ENCODE data around the gene KRT6C. TPM values are rescaled to one million over a fixed set of nuclear protein-coding genes. Genes with fewer than 3 reads are reported as not detected.
A peak's percentile ranks its signal among the peaks of the same experiment; 100 is the strongest.
"Not testable (repeated sequence)": the region's sequence is repeated elsewhere in the genome, so short reads cannot be mapped to it uniquely, and the experiment has no call there.

KRT6C gene
- total RNA-seq, 1 donor from 2014 or later: not detected

DNA sequence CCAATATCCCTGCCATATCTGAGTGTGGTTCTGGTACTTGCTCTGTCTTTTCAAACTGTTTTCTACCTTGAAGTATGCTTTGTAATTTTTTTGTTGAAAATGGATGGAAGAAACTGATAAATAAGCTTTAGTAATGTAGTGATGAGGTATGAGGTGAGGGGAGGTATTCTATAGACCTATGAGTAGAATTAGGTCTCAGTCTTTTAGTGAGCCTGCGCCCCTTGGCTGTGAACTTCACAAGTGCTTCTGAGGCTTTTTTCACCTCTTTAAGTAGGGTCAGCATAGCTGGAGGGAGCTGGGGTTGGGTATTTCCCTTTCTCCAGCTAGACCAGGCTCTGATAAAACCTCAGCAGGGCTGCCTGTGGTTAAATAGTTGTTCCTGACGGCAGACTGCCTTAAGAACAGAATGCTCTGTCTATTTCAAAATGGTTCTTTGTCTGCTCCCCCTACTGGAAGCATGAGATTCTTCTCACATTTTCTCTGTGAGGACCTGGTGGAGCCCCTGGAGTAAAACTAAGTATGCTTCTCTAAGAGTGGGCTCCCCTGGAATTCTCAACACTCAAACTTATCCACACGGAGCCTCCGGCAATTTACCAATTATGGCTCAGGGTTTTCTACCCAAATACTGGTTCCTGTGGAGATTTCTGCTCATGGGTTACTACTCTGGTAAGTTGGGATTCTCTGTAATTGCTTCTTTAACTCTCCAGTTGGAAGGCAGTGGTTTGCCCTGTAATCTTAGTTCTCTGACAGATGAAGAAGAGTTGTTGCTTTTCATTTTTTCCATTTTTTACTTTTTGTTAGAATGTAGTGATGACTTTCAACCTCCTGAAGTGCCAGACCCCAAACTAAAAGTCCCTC is 33.5 kb upstream of the KRT6C start:
- H3K4me3 ChIP-seq: no peak overlapping the region
- no peaks in the 10 kb centered on the region for H3K36me3 ChIP-seq
- DNase-seq (ENCODE audit: low spot score in 2 of 2): no peak
- H3K27me3 ChIP-seq: no peaks in the 10 kb centered on the region
- peak; percentile 7 to 40 (median 9) for TF ChIP-seq CTCF (IDR thresholded peaks at IDR 0.05)
- H3K4me1 ChIP-seq: no peaks in the 10 kb centered on the region
- peaks cover 0 to 6% of the 10 kb centered on the region in 2 donors for H3K9me3 ChIP-seq
- H3K27ac ChIP-seq: no peak overlapping the region
- intact Hi-C loops (cut with DNase I): no loop called here

GRCh38 chr12:52502877-52503276 is 29.3 kb upstream of the KRT6C start:
- TF ChIP-seq CTCF (IDR thresholded peaks at IDR 0.05): no peak
- intact Hi-C loops (cut with DNase I): no loop called here

GRCh38 chr12:52501490-52501889 is 27.9 kb upstream of the KRT6C start:
- TF ChIP-seq CTCF (IDR thresholded peaks at IDR 0.05): no peak
- H3K9me3 ChIP-seq: no peaks in the 10 kb centered on the region
- no peaks in the 10 kb centered on the region for H3K4me1 ChIP-seq
- no peaks in the 10 kb centered on the region for H3K36me3 ChIP-seq
- H3K4me3 ChIP-seq: no peak overlapping the region
- H3K27me3 ChIP-seq: no peaks in the 10 kb centered on the region
- DNase-seq (ENCODE audit: low spot score in 2 of 2): no peak
- no peak overlapping the region for H3K27ac ChIP-seq
- intact Hi-C loops (cut with DNase I): no loop called here

More at GRCh38 chr12:52502877-52503276, 29.3 kb upstream of the KRT6C start:
- H3K4me1 ChIP-seq: no peaks in the 10 kb centered on the region
- no peak for DNase-seq (ENCODE audit: low spot score in 2 of 2)
- H3K27ac ChIP-seq: no peak overlapping the region
- H3K9me3 ChIP-seq: no peaks in the 10 kb centered on the region
- no peak overlapping the region for H3K4me3 ChIP-seq
- H3K36me3 ChIP-seq: no peaks in the 10 kb centered on the region
- H3K27me3 ChIP-seq: no peaks in the 10 kb centered on the region

DNA sequence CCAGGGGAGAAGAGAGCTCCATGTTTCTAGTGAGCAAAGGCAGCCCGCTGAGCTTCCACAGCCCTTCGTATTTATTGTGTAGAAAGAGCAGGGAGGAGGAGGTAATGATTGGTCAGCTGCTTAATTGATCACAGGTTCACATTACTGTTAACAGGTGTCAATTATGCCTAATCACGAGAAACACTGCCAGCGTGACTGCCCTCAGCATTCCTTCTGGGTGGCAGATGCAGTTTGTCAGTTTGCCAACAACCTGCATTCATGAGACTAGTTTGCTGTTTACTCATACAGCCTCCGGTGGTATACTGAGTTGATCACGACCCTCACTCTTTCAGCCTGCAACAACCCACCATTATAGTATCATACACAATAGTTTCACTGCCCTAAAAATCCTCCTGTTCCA is 27.0 kb upstream of the KRT6C start:
- H3K36me3 ChIP-seq; H3K4me3 ChIP-seq; intact Hi-C loops (cut with DNase I); H3K9me3 ChIP-seq; DNase-seq (ENCODE audit: low spot score in 2 of 2); H3K27ac ChIP-seq; H3K4me1 ChIP-seq; H3K27me3 ChIP-seq: not testable (repeated sequence)

GRCh38 chr12:52499806-52500560 is 26.4 kb upstream of the KRT6C start:
- no peak for DNase-seq (ENCODE audit: low spot score in 2 of 2)
- no peaks in the 10 kb centered on the region for H3K9me3 ChIP-seq
- H3K27me3 ChIP-seq: no peaks in the 10 kb centered on the region
- no peak overlapping the region for H3K27ac ChIP-seq
- intact Hi-C loops (cut with DNase I): no loop called here
- no peaks in the 10 kb centered on the region for H3K4me1 ChIP-seq
- no peak for TF ChIP-seq CTCF (IDR thresholded peaks at IDR 0.05)
- H3K36me3 ChIP-seq: no peaks in the 10 kb centered on the region
- H3K4me3 ChIP-seq: no peak overlapping the region

DNA sequence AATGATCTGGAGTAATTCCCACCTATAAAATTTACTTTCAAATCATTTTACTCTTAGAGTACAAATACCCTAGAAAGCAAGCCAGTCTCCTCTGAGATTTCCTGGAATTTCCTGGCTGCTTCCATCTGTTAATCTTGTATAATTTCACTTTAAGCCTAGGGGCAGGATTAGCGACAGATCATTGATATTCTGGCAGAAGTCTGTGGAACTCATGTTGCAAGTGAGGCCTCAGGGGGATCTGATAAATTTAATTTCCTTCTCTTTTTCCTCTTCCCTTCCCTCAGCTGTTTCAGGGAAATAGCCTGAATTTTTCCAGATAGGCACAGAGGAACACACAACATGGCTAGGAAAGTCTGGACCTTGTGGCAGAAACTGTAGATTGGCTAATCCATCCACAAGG is 25.3 kb upstream of the KRT6C start:
- H3K27me3 ChIP-seq: peaks cover 4% of the 10 kb centered on the region
- H3K9me3 ChIP-seq: no peaks in the 10 kb centered on the region
- no peak overlapping the region for H3K27ac ChIP-seq
- H3K4me3 ChIP-seq: no peak overlapping the region
- intact Hi-C loops (cut with DNase I): no loop called here
- DNase-seq (ENCODE audit: low spot score in 2 of 2): no peak
- H3K36me3 ChIP-seq: no peaks in the 10 kb centered on the region
- no peak for TF ChIP-seq CTCF (IDR thresholded peaks at IDR 0.05)
- H3K4me1 ChIP-seq: no peaks in the 10 kb centered on the region

All from ascending aorta (tissue), 2 donors.